DMS79 treated with DMSO at 0.1 percent for 48 hours (cell line): ENCODE results near the gene GATB.

Experiments used
- DNase-seq: peaks from one replicate; lab custom pipeline; 2025; lab: John Stamatoyannopoulos, UW

GATB gene

DNA sequence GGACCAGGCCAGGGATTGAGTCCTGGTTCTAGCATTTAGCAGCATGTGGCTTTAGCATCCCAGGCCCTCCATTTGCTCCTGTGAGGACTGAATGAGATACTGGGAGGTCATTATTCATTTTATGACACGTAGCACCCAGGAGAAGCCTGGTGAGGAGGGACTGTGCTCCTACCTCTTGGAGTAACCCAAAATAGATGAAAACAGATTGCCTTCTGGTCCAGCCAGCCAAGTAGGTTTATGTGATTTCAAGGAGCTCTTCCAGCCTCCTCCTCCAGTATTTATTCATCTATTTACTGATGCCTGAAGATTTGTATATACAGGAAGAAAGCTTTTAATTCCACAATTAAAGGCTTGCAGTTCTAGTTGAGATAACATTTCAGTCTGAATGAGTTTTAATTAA, 109.3 kb downstream of the GATB start:
- DNase-seq: no peak

DNA sequence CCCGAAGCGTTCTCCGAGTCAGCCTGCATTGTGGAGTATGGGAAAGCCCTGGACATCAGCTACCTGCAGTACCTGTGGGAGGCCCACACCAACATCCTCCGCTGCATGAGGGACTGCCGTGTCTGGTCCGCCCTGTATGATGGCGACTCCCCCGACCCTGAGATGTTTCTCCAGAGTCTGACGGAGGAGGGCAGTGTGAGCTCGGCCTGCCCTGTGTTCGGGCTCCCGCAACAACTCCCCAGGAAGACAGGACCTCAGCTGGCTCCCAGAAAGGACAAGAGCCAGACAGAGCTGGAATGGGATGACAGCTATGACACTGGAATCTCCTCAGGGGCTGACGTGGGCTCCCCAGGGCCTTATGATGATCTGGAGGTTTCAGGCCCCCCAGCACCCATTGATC, 111.3 kb downstream of the GATB start:
- DNase-seq: no peak

DNA sequence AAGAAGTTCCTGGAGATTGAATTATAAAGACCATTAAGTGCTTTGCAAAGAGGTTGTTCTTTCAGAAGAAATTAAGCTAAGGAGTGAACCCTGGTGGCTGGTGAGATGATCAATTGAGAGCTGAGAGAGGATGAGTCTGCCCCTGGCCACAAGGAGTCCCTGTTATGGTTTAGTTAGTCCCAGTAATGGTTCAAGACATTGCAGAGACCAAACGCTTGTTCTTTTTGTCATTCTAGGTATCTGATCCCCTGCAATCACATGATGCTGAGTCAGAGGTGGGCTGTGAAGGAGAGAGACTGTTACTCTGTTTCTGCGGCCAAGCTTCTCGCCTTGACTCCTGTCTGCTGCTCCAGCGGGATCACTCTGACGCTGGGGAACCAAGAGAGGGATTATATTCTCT, 114.5 kb downstream of the GATB start:
- no peak for DNase-seq

DNA sequence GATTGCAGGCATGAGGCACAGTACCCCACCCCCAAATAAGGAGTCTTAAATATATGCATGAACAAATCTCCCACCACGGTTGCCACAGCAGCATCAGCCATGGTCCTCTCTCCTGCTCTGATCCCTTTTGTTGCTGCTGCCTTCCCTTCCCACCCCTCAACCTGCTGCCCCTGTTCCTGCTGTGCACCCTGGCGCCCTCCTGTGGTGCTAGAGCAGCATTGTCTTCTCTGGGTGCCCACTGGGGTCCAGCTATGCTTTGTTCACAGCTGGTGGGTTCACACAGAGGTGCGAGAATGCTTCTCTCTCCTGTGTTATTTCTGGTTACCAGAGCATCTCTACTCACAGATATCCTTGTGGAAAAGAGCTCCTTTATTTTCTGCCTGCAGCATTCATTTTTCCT, 116.2 kb downstream of the GATB start:
- no peak for DNase-seq

DNA sequence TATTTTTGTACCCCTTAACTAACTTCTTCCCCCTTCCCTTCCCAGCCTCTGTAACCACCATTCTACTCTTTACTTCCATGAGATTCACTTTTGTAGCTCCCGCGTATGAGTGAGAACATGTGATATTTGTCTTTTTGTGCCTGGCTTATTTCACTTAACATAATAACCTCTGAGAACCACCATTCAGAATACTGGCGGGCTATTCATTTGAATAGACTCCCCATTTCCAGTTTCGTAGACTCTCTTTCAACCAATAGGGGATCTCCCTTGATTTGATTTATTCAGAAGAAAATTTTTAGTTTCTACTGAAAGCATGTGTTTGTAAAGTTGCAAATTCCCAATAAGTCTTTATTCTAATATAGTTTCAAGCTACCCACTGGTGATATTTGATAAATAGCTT, 117.2 kb downstream of the GATB start:
- no peak for DNase-seq

DNA sequence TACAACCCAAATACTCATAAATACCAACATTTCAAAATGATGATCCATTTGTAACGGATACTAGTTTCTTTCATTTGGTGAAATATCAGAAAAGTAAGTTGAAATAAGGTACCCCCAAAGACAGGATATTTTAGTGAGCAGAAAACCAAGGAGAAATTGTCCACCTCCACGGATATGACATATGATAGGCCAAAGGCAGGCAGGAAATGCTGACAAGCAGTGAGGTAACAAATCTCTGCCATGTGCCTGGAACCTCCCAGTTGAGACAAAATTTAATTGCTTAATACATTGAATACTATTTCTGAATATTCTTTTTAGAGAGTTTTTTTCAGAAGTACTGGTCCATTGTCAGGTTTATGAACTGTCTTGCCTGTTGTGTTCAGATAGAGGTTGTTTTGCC, 118.8 kb downstream of the GATB start:
- no peak for DNase-seq

DNA sequence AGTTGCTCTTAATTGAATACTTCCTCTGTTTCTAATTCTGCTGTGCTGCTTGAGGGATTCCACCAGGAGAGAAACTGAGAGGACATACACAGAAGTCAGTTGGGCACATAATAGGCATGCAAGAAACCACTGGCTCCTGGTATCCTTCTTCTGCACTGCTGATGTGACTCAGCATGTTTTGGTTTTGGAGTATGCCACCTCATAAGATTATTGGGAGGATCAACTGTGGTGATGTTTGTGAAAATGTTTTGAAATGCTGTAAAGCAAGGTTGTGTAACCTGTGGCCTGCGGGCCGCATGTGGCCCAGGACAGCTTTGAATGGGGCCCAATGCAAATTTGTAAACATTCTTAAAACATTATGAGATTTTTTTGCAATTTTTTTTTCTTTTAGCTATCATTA, 119.6 kb downstream of the GATB start:
- no peak for DNase-seq

DNA sequence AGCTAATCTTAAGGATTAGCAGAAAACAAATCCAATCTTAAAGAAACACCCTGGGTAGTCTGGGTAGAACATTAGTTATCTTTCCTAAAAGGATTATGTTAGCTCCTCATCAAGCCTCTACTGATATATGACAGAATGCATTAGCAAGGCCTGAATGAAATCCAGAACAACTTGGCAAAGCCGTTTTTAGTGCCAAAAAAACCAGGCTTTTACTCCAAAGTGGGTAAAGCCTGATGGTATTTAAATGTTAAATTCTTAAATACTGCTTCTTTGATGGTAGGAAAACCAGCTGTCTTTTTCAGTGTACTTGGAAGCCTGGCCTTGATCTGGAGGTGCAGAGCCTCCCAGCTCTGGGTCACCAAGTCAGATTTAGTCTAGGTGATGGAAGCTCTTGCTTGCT, 120.4 kb downstream of the GATB start:
- DNase-seq: no peak

DNA sequence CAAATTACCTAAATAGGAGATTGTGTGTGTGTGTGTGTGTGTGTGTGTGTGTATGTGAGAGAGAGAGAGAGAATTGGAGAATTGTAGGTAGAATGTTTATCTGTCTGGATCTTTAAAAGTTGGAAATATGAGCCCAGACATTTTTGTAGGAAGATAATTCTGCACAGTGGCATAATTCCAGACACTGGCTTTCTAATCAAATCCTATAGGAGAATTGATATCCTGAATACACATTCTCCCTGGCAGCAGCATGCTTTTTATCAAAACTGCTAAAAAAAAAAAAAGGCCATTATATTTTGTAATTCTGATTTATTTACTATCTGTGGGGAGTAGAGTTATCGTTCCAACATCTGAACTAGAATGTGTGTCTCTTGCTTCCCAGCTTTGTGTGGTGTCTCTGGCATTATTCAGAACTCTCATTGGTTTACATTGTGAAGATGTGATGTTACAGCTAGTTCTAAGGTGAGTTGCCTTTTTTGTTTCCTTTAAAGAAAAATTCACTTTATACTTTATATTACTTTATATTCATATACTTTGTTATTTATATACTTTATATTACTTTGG, 122.4 kb downstream of the GATB start:
- DNase-seq: no peak

DNA sequence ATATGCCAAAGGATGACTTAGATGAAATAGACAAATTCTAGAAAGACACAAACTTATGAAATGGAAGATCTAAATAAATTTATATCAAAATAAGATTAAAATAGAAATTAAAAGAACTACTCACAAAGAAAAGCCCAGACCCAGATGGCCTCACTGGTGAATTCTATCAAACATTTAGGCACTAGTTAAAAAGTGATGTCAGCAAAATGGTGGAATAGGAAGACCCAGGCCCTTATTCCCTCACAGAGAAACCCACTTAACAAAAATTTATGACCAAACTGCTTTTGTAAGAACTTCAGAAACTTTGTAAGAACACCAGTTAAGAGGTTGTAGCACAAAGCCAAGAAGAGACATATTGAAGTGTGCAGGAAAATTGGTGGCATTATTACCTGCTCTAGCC, 129.5 kb downstream of the GATB start:
- DNase-seq: no peak

DNA sequence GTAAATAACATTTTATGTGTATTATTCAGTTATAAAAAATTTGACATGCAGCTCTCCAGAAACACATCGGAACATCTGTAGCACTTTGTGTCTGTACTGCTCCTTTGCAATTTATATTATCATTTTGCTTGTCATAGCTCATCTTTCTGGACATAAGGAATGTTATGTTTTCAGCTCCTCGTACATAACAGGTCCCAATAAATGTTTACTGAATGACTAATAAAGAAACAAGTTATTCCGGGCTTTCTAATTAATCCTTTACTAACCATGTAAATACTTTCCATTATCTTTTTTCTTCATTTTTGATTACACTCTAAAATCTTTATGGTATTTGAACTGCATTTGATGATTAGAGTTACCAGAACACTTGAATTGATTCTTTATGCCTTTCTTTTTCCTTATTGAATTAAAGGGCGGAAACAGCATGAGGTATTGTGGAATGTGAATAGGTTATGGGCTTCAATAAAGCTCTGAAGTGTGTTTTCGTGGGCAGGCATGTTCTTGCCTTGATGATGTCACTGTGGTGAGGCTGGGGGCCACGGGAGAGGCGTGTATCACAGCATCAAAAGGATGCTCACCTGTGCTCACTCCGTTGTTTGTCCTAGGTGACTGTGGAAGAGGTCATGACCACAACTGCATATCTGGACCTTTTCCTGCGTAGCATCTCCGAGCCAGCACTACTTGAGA, 131.6 kb downstream of the GATB start:
- DNase-seq: no peak

DNA sequence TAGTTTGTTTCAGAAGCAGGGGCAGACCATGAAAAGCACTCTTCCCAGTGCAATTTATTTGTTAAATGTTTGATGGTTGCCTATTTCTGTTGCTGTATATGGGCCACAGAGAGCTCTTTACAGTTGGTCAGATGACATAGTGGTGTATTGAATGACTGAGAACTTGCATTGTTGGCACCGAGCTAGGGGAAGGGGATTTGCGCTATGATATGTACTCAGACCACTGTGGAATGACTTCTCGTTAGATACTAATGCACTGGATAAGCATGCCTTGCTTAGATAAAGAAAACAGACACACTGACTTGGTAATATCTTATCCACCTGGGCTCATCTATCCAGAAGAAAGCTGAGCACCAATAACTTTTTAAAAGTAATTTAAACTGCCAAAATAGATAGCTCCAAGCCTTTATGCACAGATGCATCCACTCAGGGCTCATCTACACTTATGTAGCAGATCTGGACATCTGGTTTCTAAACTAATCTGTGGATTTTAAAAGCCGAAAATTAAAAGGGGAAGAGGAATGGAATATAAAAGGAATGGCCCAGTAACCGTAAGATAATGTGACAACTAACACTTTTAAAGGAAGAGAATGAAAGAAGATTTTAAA, 132.7 kb downstream of the GATB start:
- no peak for DNase-seq

DNA sequence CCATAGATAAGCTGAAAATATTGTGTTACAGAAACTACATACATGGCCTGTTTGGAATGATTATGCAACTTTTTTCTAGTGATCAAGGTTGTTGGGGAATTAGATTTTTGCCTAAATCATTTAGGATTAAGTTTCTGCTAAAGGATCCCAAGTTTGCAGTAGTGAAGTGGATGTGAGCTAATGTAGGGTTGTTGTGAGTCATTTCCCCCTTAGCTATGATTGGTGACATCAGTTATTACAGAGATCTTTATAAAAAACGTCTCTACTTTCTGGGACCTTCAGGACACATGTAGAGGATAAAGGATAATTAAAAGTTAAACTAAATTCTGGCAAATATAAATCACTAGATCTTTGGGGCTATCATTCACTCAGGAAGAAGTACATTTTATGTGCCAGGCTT, 133.3 kb downstream of the GATB start:
- DNase-seq: no peak

DNA sequence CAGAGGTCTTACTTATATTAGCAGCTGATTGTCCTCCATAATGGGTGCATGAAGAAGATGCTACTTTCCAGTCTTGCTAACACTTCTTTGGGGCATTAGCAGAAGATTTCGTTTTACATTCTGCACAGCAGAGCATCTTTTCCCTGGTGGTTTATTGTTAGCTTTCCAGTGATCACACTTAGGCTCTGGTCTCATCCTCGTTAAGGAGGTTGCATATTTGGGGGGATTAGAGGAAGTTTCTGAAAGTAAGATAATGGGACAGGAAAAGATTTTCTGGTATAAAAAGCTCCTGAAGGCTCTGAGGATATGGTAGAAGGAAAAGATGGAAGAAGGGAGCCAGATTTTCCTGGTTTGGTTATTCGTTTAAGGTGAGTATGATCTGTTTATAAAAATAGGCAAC, 134.1 kb downstream of the GATB start:
- no peak for DNase-seq

DNA sequence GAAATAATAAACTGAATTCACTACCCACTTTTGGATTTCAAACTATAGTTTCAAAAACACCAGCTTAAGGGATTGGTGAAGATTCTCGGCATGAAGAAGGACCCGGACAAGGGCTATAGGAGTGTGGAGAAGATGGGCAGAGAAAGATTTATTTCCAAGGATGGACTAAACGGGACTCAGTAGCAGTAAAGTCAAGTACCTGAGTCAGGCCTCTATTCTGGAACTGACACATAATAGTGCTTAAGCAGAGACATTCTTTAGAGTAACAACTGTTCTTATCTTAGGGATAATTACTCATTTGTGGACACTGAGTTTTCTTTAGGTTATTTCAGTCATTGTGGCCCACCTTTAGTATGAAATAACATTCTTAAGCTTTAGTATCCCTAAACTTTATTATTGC, 134.6 kb downstream of the GATB start:
- no peak for DNase-seq

DNA sequence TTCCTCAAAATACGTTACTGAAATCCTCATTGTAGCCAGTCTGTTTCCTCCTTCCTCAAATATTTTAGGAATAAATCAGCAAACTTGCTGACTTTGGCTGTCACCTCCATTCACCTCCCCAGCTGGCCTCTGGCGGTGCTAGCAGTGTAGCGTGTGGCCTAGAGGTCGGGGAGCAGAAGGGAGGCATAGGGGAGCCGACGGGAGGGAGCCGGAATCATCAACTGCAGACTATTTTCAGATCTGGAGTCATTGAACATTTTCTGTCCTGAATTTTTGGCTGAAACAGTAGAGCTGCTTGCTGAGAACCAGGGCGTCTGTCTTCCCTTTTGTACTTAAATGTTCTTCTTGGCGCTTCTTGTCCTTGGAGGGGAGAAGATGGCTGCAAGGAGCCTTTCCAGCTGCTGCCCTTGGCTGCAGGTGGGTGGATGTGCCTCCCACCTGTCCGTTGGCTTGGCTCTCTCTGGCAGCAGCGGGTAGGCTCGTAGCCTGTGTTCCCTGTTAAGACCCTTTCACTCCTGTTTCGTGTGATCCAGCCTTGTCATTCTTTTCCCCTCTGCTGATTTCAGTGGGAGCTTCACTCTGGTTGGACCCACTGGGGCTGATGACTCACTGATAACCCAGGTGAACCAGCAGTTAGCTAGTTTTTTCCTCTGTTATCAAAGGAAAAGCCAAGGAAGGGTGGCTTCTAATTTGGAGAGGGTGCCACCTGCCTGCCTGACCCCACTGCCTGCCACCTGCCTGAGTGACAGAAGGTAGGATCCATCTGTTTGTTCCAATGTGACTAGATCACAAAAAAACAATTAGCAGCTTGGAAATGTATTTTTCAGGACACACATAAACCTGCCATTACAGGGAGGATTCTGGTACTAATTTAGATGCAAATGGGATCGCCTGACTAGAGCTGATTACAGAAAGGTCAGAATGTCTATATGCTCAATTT, 135.9 kb downstream of the GATB start:
- DNase-seq: no peak
